Measurements from ENCODE around the gene REEP1. TPM values are rescaled to one million over a fixed set of nuclear protein-coding genes. Genes with fewer than 3 reads are reported as not detected.

REEP1 gene
- total and polyA plus RNA-seq, 9 of the 15 experiments (the other 6 are each of a cell fraction or from before 2014, with no cell fraction given): 0.11 to 0.67 (median 0.13) TPM

- TF ChIP-seq TCF7 (IDR thresholded peaks at IDR 0.05; ENCODE audit: borderline replicate concordance): no peak
- no peak for TF ChIP-seq MED1 (CRISPR knock-in tag; IDR thresholded peaks at IDR 0.05; ENCODE audit: borderline replicate concordance)
- no peak for TF ChIP-seq HDAC1 (IDR thresholded peaks at IDR 0.05)
- TF ChIP-seq ZNF609 (CRISPR knock-in tag; IDR thresholded peaks at IDR 0.05; ENCODE audit: borderline replicate concordance): no peak
- TF ChIP-seq SUPT5H (IDR thresholded peaks at IDR 0.05): no peak
- TF ChIP-seq ETV1 (tag; conservative IDR thresholded peaks at IDR 0.05; ENCODE audit: low read depth): no peak
- no peak for TF ChIP-seq NR4A1 (CRISPR knock-in tag; IDR thresholded peaks at IDR 0.05)
- no peak for TF ChIP-seq NR4A1 (tag; IDR thresholded peaks at IDR 0.05)
- no peak for TF ChIP-seq TFE3 (CRISPR knock-in tag; IDR thresholded peaks at IDR 0.05)
Observed at GRCh38 chr2:86330001-86330400, 7.4 kb downstream of the REEP1 start (continued).
